ENCODE results near the gene BAG3.

- peak; percentile 64 for TF ChIP-seq CTCF (IDR thresholded peaks at IDR 0.05)
- TF ChIP-seq EZH2 (IDR thresholded peaks at IDR 0.05), result no peak
Observed at GRCh38 chr10:119644205-119644814, 6.9 kb upstream of the BAG3 start.
